ENCODE measurements around the gene GPC6. TPM values are rescaled to one million over a fixed set of nuclear protein-coding genes. Genes with fewer than 3 reads are reported as not detected.

The GPC6 gene
- total RNA-seq, 1 donor from 2014 or later: not detected

GRCh38 chr13:93991569-93991968 is 765.0 kb downstream of the GPC6 start:
- intact Hi-C loops (cut with micrococcal nuclease): no loop called here
- no peak for ATAC-seq (ENCODE audit: low read depth)
- DNase-seq: no peak
- CTCF ChIA-PET: no interaction called here
- Mint-ChIP-seq H3K4me1 (no peaks in the 10 kb centered on the region), H3K36me3 (ENCODE audit: low read depth) (no peaks in the 10 kb centered on the region), H3K27me3 (no peaks in the 10 kb centered on the region), H3K4me3 (no peak overlapping the region), H3K9me3 (no peaks in the 10 kb centered on the region), H3K27ac (no peak overlapping the region)
- no peak for TF ChIP-seq CTCF (IDR thresholded peaks at IDR 0.05)
- POLR2A ChIA-PET: no interaction called here

GRCh38 chr13:93996481-93996880 is 769.9 kb downstream of the GPC6 start:
- Mint-ChIP-seq H3K9me3 (no peaks in the 10 kb centered on the region), H3K36me3 (ENCODE audit: low read depth) (no peaks in the 10 kb centered on the region), H3K27me3 (no peaks in the 10 kb centered on the region), H3K4me1 (no peaks in the 10 kb centered on the region), H3K4me3 (no peak overlapping the region), H3K27ac (no peak overlapping the region)
- ChIA-PET POLR2A (no interaction called here), CTCF (no interaction called here)
- DNase-seq: no peak
- no peak for ATAC-seq (ENCODE audit: low read depth)
- intact Hi-C loops (cut with micrococcal nuclease): no loop called here
- TF ChIP-seq CTCF (IDR thresholded peaks at IDR 0.05): no peak

- no peak overlapping the region for H3K4me3 Mint-ChIP-seq
- H3K4me1 Mint-ChIP-seq: no peaks in the 10 kb centered on the region
- DNase-seq: no peak
- ChIA-PET POLR2A (no interaction called here), CTCF (no interaction called here)
- ATAC-seq (ENCODE audit: low read depth): no peak
- intact Hi-C loops (cut with micrococcal nuclease): no loop called here
- no peak for TF ChIP-seq CTCF (IDR thresholded peaks at IDR 0.05)
- H3K36me3 Mint-ChIP-seq (ENCODE audit: low read depth): no peaks in the 10 kb centered on the region
- H3K27ac Mint-ChIP-seq: no peak overlapping the region
- peaks cover 2% of the 10 kb centered on the region for H3K9me3 Mint-ChIP-seq
- H3K27me3 Mint-ChIP-seq: no peaks in the 10 kb centered on the region
Measured at GRCh38 chr13:94006296-94006695, 779.7 kb downstream of the GPC6 start.

GRCh38 chr13:94007072-94007471 is 780.5 kb downstream of the GPC6 start:
- CTCF ChIA-PET: no interaction called here
- Mint-ChIP-seq H3K27ac (no peak overlapping the region), H3K9me3 (peaks cover 2% of the 10 kb centered on the region), H3K36me3 (ENCODE audit: low read depth) (no peaks in the 10 kb centered on the region), H3K4me3 (no peak overlapping the region), H3K27me3 (no peaks in the 10 kb centered on the region), H3K4me1 (no peaks in the 10 kb centered on the region)
- ATAC-seq (ENCODE audit: low read depth) (no peak), DNase-seq (no peak)
- intact Hi-C loops (cut with micrococcal nuclease): no loop called here
- TF ChIP-seq CTCF (IDR thresholded peaks at IDR 0.05): no peak
- POLR2A ChIA-PET: no interaction called here

GRCh38 chr13:94009701-94010100 is 783.1 kb downstream of the GPC6 start:
- ATAC-seq (ENCODE audit: low read depth) (no peak), DNase-seq (no peak)
- H3K36me3 Mint-ChIP-seq (ENCODE audit: low read depth): no peaks in the 10 kb centered on the region
- TF ChIP-seq CTCF (IDR thresholded peaks at IDR 0.05): no peak
- CTCF ChIA-PET: no interaction called here
- H3K27me3 Mint-ChIP-seq: no peaks in the 10 kb centered on the region
- H3K4me3 Mint-ChIP-seq: no peak overlapping the region
- H3K9me3 Mint-ChIP-seq: peaks cover 4% of the 10 kb centered on the region
- H3K4me1 Mint-ChIP-seq: no peaks in the 10 kb centered on the region
- intact Hi-C loops (cut with micrococcal nuclease): no loop called here
- no peak overlapping the region for H3K27ac Mint-ChIP-seq
- POLR2A ChIA-PET: no interaction called here
